Measurements from ENCODE around the gene ARID3C.
A peak's percentile ranks its signal among the peaks of the same experiment; 100 is the strongest.

The ARID3C gene, protein sequence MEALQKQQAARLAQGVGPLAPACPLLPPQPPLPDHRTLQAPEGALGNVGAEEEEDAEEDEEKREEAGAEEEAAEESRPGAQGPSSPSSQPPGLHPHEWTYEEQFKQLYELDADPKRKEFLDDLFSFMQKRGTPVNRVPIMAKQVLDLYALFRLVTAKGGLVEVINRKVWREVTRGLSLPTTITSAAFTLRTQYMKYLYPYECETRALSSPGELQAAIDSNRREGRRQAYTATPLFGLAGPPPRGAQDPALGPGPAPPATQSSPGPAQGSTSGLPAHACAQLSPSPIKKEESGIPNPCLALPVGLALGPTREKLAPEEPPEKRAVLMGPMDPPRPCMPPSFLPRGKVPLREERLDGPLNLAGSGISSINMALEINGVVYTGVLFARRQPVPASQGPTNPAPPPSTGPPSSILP

DNA sequence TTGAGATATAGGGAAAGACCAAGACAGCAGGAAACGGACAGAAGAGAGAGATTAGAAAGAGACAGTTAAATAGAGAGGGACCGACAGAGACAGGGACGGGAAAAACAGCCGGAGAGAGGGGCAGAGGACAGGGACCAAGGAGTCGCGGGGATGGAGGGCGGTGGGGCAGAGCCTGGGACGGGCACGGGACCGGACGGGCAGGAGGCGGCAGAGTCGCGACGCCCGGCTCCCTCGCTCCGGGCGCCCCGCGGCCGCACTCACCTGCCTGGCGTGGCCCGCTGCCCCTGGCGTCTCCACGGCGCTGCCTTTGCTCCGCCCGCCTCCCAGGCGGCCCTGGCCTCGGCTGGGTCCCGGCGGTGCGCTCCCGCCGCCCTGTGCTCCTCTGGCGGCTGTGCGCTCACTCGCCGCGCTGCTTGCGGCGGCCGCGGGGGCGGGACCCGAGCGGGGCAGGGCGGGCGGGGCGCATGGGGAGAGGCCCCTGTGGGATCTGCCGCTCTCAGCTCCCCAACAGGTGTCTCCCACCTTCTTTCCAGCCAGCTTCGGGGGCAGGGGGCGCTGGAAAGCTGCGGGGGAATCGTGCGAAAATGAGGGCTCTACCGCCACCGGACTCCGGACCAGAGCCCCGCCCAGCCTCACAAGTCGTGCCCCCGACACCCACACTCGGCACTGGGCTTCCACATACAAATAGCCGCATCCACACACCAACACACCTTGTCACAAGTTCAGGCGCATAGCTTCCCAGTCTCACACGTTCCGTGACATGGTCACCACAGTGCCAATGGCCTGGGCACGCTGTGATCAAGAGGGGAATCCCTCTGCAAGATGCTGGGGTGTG, at the start of gene ARID3C:
ARID3C (minus strand) TSS at position 411 of the 835 bp plus-strand sequence. CDS start 1,052 bp downstream, outside the sequence.
- peak; percentile 27 for DNase-seq

DNA sequence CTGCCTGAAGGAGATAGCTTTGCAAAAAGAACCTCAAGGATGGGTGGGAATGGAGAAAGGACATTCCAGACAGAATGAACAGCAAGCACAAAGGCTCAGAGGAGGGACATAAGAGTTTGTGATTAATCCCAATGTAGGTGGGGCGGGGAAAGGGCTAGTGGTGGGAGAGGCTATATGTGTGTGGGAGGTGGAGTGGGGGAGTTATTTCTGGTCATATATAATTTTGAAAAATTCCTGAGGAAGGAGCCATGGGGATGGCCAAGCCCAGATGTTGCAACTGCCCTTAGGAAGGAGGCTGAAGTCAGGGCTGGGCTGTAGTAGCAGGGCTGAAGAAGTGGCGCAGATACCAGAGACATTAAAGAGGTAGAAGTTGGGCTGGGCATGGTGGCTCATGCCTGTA, 47.0 kb upstream of the ARID3C start:
- no peak for DNase-seq

DNA sequence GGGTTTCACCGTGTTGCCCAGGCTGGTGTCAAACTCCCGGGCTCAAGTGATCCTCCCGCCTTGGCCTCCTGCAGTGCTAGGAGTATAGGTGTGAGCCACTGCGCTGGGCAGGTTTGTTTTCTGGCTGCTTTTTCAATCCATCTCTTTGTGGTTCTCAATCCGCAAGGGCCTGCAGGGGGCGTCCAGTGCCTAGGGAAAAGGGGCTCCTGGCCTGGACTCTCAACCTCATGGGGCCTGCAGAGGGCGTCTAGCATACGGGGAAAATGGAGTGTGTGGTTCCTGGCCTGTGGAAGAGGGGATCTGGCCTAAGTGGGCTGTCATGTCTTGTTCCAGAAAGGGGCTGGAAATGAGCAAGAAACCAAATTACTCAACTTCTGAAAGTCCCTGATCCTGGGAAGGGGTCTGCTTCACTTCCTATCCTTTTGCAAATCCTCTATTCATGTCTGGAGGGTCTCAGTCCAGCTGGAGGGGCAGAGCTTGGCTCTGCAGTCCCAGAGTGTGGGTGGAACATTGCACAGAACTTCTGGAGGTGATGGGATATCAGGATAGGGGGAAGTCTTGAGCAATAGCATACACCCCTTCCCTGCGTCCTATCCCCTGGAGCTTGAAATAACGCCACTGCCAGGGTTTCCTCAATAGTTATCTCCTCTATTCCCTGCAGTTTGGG, 46.3 kb upstream of the ARID3C start:
- DNase-seq, result peak; percentile 22

DNA sequence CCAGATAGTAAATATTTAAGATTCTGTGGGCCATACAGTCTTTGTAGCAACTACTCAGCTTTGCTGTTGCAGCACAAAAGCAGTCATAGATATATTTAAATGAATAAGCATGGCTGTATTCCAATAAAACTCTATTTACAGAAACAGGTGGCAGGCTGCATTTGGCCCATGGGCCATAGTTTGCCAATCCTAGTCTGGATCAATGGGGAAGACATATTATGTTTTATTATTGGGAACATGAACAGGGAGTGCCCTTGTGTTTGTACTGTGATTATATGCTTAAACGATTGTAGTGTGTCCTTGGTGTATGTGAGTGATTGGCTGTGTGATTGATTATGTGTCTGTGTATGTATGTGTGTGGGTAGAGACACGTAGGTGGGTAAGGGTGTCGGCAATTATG, 45.6 kb upstream of the ARID3C start:
- no peak for DNase-seq

DNA sequence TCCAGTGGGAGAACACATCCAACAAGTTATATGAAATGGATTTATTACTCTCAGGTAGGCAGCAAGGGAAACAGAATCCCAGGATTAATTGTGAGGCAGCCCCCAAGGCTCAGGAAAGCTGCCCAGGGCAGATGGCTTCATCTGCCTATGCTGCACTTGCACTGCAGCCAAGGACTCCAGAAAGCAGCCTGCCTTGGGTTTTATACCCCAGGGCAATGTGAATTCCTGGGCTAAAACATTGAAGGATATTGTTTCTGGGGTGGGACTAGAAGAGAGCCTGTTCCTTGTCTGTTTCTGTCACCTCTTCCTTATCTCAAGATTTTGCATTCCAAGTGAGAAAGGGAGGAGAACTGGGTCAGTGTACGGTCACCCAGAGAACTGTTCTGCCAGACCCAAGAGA, 42.4 kb upstream of the ARID3C start:
- no peak for DNase-seq

DNA sequence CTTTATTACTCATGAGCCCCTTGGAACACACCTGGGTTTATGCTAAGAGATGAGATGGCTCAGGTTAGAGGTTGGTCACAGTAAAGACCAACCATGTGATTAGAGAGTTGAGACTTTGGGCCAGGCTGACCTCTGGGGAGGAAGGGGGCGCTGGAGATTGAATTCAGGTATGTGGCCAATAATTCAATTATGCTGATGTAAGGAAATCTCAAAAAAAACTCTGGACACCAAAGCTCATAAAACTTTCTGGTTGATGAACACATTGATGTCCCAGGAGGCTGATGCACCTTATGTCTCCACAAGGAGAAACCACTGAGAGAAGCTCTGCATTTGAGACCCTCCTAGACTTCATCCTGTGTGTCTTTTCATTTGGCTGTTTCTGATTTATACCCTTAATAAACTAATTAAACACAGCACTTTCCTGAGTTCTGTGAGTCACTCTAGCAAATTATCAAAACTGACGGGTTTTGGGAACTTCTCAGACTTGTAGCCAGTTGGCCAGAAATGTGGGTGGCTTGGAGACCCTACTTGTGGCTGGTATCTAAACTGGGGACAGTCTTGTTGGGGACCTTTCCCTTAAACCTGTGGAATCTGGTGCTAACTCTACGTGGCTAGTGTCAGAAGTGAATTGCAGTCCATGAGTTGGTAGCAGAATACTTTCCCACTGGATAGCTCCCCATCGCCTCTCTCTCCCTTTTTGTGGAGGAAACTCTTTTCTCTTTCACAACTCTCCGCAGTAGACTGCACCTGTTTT, 41.1 kb upstream of the ARID3C start:
- DNase-seq, result no peak

DNA sequence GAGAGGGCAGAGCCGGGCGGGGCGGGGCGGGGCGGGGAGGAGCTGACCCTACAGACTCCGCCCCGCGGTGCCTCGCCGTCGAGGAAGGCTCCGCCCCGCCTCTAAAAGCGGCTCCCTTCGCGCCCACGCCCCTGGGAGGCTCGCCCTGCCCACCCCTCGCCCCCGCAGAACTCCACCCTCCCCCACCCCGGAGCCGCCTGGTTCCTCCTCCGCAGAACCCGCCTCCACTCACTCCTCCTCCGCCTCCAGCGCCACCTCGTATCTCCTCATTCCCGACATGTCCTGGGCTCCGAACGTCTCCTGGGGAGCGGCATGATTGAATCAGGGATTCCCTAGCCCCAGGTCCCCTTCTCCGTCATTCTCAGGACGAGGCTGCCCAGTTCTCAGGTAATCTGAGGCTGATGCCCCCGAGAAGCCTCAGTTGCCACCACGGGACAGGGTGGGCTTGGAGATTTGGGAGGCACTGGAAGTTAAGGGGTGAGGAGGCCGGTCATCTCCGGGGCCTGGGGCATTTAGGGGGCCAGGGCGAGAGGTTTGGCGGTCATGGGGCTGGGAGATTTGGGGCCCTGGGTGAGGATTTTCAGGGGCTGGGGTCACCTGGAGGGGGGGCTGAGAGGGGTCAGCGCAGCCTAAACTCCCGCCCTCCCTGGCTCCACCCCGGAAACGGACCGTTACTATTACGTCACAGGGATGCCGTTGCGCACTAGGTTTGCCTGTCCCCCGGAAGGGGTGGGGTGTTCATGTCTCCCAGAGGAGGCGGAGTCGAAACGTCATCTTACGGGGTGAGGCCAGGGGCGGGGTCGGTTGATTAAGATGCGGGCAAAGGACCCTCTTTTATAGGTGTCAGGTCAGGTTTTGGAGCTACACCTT, 36.8 kb upstream of the ARID3C start:
- DNase-seq, result peak; percentile 91

DNA sequence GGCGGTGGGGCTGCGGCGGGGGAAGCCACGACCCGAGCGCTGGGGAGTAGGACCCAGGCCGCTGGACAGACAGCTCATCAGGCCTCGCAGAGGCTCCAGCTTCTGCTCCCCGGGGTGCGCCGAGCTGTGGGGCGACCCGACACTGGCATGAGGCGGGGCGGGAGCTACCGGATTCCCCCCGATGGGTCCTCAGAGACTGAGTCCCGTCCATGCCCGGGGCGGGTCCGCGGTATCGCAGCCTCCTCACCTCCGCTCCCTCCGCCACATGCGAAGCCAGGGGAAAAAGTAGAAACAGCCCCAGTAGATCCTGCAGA, 36.2 kb upstream of the ARID3C start:
- no peak for DNase-seq

DNA sequence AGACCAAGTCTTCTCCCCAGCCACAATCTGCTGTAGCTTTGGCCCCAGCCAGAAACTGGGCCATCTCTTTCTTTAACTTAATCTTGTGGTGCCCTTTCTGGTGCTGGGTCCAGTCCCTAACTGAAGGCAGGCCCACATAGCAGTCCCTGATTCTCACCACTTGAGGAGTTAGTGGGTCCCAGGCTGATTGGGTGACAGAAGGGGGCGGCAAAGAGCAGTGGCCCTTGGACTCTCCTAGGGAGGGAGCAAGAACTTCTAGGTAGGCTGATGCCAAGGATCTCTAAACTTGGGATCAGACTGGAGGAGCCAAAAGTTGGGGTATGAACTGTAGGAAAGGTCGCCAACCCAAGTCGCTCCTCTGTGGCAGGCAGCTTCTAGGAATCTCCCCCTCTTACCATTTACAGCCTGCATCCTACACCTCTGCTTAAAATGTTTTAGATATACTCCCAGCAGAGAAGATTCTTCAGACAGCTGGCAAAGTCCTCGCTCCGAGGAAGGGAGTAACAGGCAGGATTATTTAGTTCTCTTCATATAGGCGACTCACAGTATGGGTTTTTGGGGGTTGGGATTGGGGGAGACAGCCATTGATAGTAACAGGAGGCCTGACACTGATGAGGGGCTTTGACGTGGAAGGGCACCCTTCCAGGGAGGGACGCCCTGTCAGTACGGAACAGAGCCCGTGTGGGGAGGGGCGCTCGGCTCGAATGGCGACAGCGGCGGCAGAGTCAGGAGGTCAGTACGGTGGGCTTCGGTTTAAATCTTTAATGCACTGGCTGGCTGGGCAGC, 35.6 kb upstream of the ARID3C start:
- DNase-seq, result no peak

DNA sequence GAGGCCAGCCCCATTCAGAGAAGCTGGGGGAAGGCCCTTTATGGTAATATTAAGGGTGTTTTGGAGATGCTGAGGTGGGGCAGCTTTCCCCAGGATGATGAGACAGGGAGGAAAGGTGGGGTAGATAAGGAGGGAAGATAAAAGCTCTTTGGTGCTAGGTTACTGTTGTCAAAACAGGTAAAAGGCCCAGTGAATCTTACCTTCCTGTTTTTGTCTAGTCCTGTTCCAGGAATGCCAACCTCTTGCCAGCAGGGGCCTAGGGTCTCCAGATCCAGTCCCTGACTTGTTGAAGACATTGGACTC, 34.4 kb upstream of the ARID3C start:
- no peak for DNase-seq

DNA sequence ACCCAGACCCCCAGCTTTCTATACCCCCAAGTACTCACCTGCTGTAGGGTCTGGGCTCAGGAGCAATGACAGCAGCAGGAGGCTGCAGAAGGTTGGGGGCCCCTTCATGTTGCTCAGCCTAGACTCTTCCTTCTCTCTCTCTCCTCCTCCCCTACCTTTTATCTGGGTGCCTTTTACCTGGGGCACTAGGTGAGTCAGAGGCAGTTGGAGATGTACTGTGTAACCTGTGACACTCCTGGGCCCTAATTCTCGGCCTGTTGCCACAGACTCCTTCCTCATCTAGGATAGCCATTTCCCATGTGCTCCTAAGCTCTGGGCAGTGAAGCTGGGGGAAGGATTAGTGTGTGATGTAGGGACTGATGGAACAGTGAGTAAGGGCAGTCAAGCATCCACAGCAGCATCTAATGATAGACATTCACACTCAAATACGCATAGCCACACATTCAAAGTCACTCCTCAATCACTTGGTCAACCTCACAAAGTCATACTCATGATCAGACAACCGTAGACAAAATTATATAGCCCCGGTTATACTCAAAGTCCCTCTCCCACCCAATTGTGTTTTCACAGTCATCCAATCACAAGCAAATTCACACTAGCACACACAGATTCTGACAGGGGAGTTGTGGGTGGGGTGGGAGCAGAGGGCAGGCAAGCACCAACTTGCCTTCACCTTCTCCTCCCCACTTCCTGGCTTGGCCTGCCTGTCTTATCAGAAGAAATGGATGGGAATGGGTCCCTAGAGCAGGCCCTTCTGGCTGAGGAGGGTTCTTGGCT, 33.8 kb upstream of the ARID3C start, which contains the start of gene CCL27:
CCL27 (minus strand) TSS at position 132 of the 777 bp plus-strand sequence; CDS start at position 108, 24 bp downstream.
- DNase-seq, result no peak

DNA sequence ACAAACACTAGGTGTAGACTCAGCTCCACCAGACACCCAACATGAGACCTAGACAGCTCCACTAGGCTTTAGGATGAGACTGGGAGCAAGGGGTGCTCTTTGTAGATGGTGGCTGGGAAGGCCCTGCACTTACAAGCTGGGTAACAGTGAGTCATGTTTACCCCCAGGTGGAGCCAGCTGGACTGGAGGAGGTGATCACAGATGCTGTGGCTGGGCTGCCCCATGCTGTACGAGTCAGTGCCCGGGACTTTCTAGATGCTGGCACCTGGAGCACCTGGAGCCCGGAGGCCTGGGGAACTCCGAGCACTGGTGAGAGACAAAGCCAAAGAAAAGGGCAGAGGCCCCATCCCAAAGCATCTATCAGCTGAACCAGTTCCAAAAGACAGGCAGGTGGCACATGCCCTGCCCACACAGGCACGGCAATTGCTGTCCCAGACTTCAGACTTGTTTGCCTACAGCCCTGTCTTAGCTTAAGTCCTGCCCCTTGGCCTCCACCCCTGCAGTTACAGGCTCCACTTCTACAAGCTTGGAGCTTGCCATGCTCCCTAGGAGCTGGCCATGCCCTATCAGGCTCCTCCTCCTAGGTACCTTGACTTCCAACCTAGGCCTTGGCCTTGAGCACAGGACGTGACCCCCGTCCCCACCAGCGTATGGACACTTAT, 30.9 kb upstream of the ARID3C start:
- DNase-seq, result no peak

DNA sequence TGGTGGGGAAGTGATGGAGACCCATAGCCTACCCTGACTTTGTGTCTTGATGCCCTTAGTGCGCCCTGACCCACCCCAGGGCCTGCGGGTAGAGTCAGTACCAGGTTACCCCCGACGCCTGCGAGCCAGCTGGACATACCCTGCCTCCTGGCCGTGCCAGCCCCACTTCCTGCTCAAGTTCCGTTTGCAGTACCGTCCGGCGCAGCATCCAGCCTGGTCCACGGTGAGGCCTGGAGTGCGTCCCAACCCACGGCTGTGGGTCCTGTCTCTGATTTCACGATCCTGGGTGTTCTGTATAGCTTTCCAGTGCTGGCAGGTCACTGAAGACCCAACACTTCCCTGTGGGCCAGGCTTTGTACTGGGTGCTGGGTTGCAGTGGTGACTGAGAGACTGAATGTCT, 29.6 kb upstream of the ARID3C start:
- DNase-seq, result no peak

DNA sequence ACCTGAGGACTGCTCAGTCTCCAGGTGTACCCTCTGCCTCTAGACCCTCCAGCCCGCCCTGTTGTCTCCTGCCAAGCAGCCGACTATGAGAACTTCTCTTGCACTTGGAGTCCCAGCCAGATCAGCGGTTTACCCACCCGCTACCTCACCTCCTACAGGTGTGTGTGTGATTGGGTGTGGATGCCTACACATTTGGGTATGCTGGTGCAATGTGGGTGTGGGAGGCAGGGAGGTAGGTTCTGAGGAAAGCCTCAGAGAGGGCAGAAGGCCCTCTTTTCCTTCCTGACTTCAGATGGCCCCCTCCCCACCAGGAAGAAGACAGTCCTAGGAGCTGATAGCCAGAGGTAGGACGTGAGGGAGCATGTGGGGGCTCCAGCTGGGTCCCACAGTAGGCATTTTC, 28.1 kb upstream of the ARID3C start:
- no peak for DNase-seq

DNA sequence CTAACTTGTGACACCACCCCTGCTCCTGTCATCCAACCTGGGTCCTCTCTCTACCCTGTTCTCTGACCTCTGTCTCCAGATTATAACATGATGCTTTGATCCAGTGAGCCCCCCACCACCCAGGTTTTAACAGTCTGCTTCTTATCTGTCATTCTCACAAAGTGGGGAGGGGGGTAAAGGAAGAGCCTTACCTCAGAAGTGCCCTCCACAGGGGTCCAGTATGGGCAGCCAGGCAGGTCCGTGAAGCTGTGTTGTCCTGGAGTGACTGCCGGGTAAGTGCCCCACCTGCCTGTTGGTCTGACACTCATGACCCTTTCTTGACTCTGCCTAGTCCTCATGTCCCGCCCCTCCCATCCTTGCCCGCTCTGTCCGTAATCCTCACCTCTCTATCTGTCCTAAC, 26.5 kb upstream of the ARID3C start:
- DNase-seq, result no peak

DNA sequence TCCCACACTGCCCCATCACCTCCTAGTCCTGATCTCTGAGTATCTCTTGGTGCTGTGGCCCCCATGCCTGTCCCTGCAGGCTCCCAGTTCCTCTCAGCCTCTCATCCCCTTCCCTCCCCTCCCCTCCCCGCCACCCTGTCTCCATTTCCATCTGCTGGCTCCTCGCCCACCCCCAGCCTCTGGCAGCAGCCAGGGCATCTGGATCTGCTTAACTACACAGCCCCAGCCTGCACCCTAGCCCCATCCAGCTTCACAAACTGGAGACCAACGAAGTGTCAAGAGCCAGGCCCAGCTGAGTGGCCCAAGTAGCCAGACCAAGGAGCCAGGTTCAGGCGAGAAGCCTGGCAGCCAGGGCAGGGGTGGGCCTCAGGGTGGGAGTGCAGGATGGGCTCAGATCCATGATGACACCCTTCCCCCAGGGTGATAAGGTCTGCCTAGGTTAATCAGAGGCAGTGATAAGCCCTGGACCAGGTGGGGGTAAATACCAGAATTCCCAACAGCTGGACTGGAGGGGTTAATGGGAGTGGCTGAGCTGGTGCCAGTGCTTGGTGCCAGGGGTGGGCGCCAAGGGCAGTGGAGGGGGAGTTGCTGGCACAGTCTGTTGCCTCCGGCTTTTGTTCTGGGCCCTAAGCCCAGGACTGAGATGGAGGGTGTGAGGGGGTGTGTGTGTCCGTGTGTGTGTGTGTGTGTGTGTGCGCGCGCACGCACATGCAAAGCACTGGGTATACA, 25.6 kb upstream of the ARID3C start:
- peak; percentile 74 for DNase-seq

DNA sequence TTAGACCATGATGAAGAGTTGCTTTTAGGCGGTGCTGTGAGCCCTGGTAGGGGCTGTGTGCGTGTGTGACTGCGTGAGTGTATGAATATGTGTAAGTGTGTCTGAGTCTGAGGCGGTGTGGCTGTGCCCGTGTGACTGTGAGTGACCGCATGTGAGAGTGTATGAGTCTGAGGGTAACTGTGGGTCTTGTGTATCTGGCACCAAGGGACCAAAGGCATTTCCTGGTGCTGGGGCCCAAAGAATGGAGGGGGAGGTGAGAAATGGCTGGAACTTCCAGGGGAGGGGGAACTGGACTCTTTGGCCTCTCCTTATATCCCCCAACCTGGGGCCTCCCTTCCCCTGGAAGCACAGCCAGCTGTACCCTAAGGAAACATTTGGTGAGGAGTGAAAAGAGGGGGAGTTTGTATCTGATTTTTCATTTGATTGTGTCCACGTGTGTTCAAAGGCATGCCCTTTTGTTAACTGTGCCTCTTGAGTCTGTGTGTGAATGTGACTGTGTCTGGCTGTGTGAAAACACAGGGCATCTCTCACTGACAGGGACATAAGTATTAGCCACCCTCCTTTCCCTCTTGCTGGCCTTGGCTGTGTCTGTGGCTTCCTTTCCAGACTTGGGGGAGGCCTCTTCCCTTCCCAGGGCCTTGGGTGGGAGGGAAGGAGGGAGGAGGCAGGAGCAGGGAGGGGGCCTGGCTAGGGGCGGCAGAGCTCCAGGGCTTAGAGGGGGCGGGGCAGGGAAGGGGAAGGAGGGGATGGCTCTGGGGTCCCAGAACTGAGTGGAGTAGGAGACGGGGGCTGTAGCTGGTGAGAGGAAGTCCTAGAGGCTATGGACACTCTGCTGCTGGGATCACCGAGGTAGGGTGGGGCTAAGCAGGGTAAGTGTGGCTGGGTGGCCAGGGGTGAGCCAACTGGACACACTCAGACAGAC, 24.5 kb upstream of the ARID3C start:
- DNase-seq, result no peak

DNA sequence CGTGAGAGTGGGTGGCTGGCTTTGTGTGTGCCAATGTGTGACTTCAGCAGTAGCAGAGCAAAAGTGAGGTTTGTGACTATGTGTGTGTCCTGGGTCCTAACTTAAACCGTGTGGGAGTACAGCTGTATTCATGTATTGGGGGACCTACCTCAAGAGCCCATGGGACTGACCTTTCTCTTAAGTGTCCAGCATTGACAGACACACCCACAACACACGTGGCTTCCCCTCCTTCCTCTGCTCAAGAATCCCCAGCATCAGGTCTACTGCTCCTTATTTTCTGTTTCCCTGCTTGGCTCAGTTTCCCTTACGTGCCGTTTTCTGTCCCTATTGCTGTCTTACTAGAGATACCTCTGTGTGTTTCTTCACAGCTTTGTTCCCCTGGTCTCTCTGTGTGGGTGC, 23.7 kb upstream of the ARID3C start:
- DNase-seq, result no peak
